NCI-H1436 treated with DMSO at 0.1 percent for 48 hours (cell line): ENCODE measurements around the gene CCDC3.

Experiments used
- DNase-seq: peaks from one replicate; lab custom pipeline; 2025; lab: John Stamatoyannopoulos, UW

Gene CCDC3

GRCh38 chr10:12961416-12962205 is 39.9 kb downstream of the CCDC3 start:
- DNase-seq = no peak

- no peak for DNase-seq
Observed at GRCh38 chr10:12960941-12961340, 40.6 kb downstream of the CCDC3 start.

- DNase-seq = no peak
Observed at GRCh38 chr10:12960334-12960898, 41.1 kb downstream of the CCDC3 start.

GRCh38 chr10:12958546-12959110 is 42.9 kb downstream of the CCDC3 start:
- DNase-seq = no peak

GRCh38 chr10:12957081-12957480 is 44.4 kb downstream of the CCDC3 start:
- DNase-seq = no peak

- no peak for DNase-seq
Observed at GRCh38 chr10:12954866-12955265, 46.6 kb downstream of the CCDC3 start.

- no peak for DNase-seq
Observed at GRCh38 chr10:12950583-12951128, 50.9 kb downstream of the CCDC3 start.

- DNase-seq = no peak
Observed at GRCh38 chr10:12949248-12949647, 52.3 kb downstream of the CCDC3 start.

GRCh38 chr10:12947741-12948140 is 53.8 kb downstream of the CCDC3 start:
- DNase-seq = no peak

- no peak for DNase-seq
Observed at GRCh38 chr10:12946372-12946771, 55.1 kb downstream of the CCDC3 start.

GRCh38 chr10:12945690-12946359 is 55.7 kb downstream of the CCDC3 start:
- no peak for DNase-seq

GRCh38 chr10:12944931-12945330 is 56.6 kb downstream of the CCDC3 start:
- DNase-seq = no peak

- no peak for DNase-seq
Observed at GRCh38 chr10:12943425-12943824, 58.1 kb downstream of the CCDC3 start.

GRCh38 chr10:12941966-12942365 is 59.5 kb downstream of the CCDC3 start:
- no peak for DNase-seq

GRCh38 chr10:12940791-12941190 is 60.7 kb downstream of the CCDC3 start:
- no peak for DNase-seq

GRCh38 chr10:12938271-12938670 is 63.2 kb downstream of the CCDC3 start:
- no peak for DNase-seq

- DNase-seq = no peak
Observed at GRCh38 chr10:12937527-12937926, 64.0 kb downstream of the CCDC3 start.

- no peak for DNase-seq
Observed at GRCh38 chr10:12934777-12935176, 66.7 kb downstream of the CCDC3 start.

- no peak for DNase-seq
Observed at GRCh38 chr10:12929381-12929780, 72.1 kb downstream of the CCDC3 start.

- DNase-seq = no peak
Observed at GRCh38 chr10:12928571-12928970, 72.9 kb downstream of the CCDC3 start.

- DNase-seq = no peak
Observed at GRCh38 chr10:12927896-12928295, 73.6 kb downstream of the CCDC3 start.

- no peak for DNase-seq
Observed at GRCh38 chr10:12925845-12926244, 75.7 kb downstream of the CCDC3 start.

- DNase-seq = no peak
Observed at GRCh38 chr10:12924911-12925310, 76.6 kb downstream of the CCDC3 start.
